Tibial artery (tissue), 4 donors: Measurements from ENCODE around the gene ZNF319.

Source experiments
- DNase-seq, 2 donors: peaks; one replicate each; pipeline ENCODE4 v3.0.0-alpha.2; 2019
- H3K27ac ChIP-seq, 2 donors: fragments of 200-600 bp; sonication (generic) in 1 of 2; 1 replicate in 1 of 2; 2 replicates in 1 of 2; pipeline ENCODE4 v1.5.1; 2018 to 2019; ENCODE audit warnings: mild to moderate bottlenecking in 1 of 2
- H3K27me3 ChIP-seq, 2 donors: fragments of 200-600 bp; sonication (generic) in 1 of 2; one replicate each; pipeline versions ENCODE4 v1.5.1 to v1.6.0; 2016 to 2019
- H3K36me3 ChIP-seq, 3 donors: fragments of 200-600 bp; sonication (generic) in 2 of 3; one replicate each; pipeline ENCODE4 v1.5.1; 2016 to 2019; ENCODE audit warnings: mild to moderate bottlenecking in 2 of 3
- H3K4me1 ChIP-seq, 4 donors: fragments of 200-600 bp; sonication (generic) in 2 of 4; 1 replicate in 3 of 4; 2 replicates in 1 of 4; pipeline ENCODE4 v1.5.1; 2016 to 2019
- H3K4me3 ChIP-seq, 2 donors: fragments of 200-600 bp; sonication (generic) in 1 of 2; 1 replicate in 1 of 2; 2 replicates in 1 of 2; pipeline ENCODE4 v1.5.1; 2018 to 2019; ENCODE audit warnings: mild to moderate bottlenecking in 2 of 2
- H3K9me3 ChIP-seq, 3 donors: fragments of 200-600 bp; sonication (generic) in 1 of 3; one replicate each; pipeline ENCODE4 v1.5.1; 2016 to 2019
- intact Hi-C: fragments of 100-400 bp; cut with DNase I; formaldehyde crosslinking; loops from one replicate; pipeline ENCODE4 v1.15.0; 2023; ENCODE audit warnings: low total_unique reads
- TF ChIP-seq, protein P1 (sequence below), 2 experiments: fragments of 200-600 bp in 1 of 2; fragments of 450-650 bp in 1 of 2; IDR thresholded peaks; one replicate each; pipeline ENCODE4 v1.5.1; 2017 to 2019; ENCODE audit warnings: antibody characterized with exemption in 2 of 2, mild to moderate bottlenecking in 1 of 2, moderate library complexity in 1 of 2

Gene ZNF319

DNA sequence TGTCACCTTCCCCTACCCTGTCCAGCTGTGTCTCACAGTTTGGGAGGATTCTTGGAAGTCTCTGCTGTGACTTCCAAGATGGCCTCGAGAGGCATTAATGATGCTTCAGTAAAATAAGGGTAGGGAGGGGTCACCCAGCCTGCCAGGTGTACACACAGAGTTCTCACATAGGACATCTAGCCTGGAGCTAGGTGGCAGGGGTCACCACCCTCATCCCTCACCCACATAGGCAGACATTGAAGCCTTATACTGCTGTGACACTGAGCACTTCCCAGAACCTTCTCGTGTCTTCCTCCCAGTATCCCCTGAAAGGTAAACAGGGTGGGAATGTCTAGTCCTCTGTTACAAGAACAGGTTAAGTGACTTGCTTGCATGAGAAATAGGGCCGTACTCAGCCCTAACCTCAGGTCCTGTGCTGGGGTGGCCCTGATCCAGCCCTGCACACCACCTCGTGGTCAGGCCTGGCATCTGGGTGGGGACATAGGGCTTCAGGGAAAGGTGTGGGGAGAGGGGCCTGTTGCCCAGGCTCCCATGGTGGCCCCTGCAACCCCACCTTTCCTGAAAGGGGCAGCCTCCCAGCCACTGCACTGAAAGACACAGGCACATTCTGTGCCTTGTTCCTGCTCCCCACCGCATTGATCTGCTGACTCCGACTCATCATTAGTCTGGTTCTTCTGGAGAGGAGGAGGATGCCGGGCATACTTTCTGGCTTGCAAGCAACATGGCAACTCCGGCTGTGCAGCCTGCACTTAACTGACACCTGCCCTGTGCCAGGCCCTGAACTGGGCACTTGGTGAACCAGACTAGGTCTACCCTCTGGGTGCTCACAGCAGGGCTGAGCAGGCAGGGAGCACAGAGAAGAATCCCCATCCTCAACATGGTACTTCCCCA lies 21.4 kb upstream of the ZNF319 start:
- no peak overlapping the region for H3K4me3 ChIP-seq
- peaks cover 0 to 40% (median 31%) of the 10 kb centered on the region in 4 donors for H3K4me1 ChIP-seq
- peaks cover 0 to 34% (median 28%) of the 10 kb centered on the region in 3 donors for H3K36me3 ChIP-seq
- no peaks in the 10 kb centered on the region for H3K9me3 ChIP-seq
- DNase-seq, result no peak
- TF ChIP-seq, protein P1, sequence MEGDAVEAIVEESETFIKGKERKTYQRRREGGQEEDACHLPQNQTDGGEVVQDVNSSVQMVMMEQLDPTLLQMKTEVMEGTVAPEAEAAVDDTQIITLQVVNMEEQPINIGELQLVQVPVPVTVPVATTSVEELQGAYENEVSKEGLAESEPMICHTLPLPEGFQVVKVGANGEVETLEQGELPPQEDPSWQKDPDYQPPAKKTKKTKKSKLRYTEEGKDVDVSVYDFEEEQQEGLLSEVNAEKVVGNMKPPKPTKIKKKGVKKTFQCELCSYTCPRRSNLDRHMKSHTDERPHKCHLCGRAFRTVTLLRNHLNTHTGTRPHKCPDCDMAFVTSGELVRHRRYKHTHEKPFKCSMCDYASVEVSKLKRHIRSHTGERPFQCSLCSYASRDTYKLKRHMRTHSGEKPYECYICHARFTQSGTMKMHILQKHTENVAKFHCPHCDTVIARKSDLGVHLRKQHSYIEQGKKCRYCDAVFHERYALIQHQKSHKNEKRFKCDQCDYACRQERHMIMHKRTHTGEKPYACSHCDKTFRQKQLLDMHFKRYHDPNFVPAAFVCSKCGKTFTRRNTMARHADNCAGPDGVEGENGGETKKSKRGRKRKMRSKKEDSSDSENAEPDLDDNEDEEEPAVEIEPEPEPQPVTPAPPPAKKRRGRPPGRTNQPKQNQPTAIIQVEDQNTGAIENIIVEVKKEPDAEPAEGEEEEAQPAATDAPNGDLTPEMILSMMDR (IDR thresholded peaks at IDR 0.05), result no peak
- intact Hi-C loops, result loop anchor here (5.0 kb wide), 2 partner anchors 105 to 175 kb away; partner anchors contain the start of genes CFAP20 and CSNK2A2
- no peak overlapping the region for H3K27ac ChIP-seq
- H3K27me3 ChIP-seq, result no peaks in the 10 kb centered on the region

DNA sequence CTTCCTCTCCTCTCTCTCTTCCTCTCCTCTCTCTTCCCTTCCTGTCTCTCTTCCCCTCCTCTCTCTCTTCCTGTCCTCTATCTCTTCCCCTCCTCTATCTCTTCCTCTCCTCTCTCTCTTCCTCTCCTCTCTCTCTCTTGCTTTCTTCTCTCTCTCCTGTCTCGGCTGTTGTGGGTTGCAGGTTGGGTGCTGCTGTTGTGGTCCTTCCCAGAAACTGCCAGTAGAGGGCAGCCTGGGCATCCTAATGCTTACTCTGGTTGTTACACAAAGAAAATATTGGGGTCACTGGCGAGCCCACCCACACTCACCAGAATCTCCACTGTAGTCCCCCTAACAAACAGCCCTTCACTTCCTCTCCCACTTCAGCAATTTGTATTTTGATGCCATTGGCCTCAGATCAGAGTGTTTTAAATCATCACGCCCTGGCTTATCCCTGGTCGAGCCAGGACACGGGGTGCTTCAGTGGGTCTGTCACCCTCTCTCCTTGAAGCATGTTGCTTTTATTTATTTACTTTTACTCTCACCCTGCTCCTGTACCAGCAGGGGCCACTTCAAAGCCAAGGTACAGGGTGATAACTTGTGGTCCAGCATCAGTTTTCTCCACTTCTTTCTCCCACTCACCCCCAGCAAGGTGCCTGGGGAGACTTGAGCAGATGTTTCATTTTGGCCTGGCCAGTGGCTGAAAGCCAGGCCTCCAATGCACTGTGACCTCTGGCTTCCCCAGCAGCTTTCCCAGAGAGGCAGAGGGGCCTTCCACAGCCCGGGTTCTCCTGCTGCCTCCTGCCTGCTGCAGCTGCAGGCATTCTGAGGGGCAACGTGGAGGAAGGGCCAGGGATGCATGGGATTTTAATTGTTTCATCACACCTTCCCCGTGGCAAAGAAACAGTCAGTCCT lies 20.4 kb upstream of the ZNF319 start:
- intact Hi-C loops, result loop anchor here (5.0 kb wide), 2 partner anchors 106 to 176 kb away; partner anchors contain the start of genes CFAP20 and CSNK2A2
- TF ChIP-seq, protein P1 (IDR thresholded peaks at IDR 0.05), result peak; percentile 67 to 74

DNA sequence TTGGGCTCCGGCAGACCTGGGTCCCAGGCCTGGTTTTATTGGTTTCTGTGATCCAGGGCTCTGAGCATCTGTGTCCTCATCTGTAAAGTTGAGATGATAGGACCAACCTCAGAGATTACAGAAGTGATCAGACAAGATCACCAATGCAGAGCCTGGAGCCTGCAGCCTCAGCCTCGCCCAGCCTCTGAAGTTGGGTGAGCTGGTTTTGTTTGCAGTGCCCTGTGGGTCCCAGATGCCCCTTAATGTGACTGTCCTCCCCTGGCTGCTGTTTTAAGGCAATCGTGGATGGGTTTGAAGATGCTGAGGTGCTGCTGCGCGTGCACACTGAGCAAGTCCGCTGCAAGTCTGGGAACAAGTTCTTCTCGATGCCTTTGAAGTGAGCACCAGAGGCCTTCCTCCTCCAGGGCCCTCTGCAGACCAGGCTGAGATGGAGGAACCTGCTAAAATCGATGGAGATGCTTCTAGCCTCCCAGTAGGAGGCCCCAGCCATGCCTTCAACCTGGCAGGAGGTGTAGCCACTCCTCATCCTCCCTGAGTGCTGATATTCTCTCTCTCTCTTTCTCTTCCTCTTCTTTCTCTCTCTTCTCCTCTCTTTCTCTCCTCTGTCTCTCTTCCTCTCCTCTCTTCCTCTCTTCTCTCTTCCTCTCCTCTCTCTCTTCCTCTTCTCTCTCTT lies 19.5 kb upstream of the ZNF319 start:
- DNase-seq, result no peak
- H3K27ac ChIP-seq, result no peak overlapping the region
- H3K36me3 ChIP-seq, result peaks cover 0 to 45% (median 32%) of the 10 kb centered on the region in 3 donors
- no peak overlapping the region for H3K4me3 ChIP-seq
- H3K9me3 ChIP-seq, result no peaks in the 10 kb centered on the region
- intact Hi-C loops, result loop anchor here (5.0 kb wide), 2 partner anchors 107 to 177 kb away; partner anchors contain the start of genes CFAP20 and CSNK2A2
- peaks cover 0 to 21% (median 16%) of the 10 kb centered on the region in 4 donors for H3K4me1 ChIP-seq
- H3K27me3 ChIP-seq, result no peaks in the 10 kb centered on the region
- TF ChIP-seq, protein P1 (IDR thresholded peaks at IDR 0.05), result no peak

More for the DNA sequence above, 20.4 kb upstream of the ZNF319 start:
- Histone ChIP-seq H3K4me3 (no peak overlapping the region), H3K4me1 (peaks cover 0 to 29% (median 22%) of the 10 kb centered on the region in 4 donors), H3K9me3 (no peaks in the 10 kb centered on the region), H3K27ac (no peak overlapping the region), H3K27me3 (no peaks in the 10 kb centered on the region), H3K36me3 (peaks cover 0 to 41% (median 32%) of the 10 kb centered on the region in 3 donors)
- DNase-seq, result peak in 1 of 2 donors; percentile 60

DNA sequence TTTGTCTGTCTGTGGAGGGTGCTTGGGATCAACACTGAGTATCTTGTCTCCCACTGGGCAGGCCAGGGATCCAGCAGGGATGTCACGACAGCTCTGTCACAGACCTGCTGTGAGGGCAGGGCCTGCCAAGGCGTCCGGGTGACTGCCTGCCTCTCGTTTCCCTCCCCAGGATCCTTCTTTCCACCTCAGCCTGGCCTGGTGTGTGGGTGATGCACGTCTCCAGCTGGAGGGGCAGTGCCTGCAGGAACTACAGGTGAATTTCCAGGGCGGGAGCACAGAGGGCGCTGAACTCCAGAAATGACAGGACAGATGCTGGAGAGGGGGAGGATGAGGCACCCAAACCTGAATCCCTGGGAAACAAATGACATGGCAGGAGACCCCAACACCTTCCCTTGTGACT lies 18.3 kb upstream of the ZNF319 start:
- peaks cover 0 to 54% (median 32%) of the 10 kb centered on the region in 3 donors for H3K36me3 ChIP-seq
- no peak for DNase-seq
- peaks cover 0 to 15% (median 12%) of the 10 kb centered on the region in 4 donors for H3K4me1 ChIP-seq
- intact Hi-C loops, result no loop called here
- no peak overlapping the region for H3K4me3 ChIP-seq
- H3K9me3 ChIP-seq, result no peaks in the 10 kb centered on the region
- no peaks in the 10 kb centered on the region for H3K27me3 ChIP-seq
- no peak overlapping the region for H3K27ac ChIP-seq
- TF ChIP-seq, protein P1 (IDR thresholded peaks at IDR 0.05), result no peak
